HFFc6 (cell line): Measurements from ENCODE around the gene COLEC11. TPM values are rescaled to one million over a fixed set of nuclear protein-coding genes. Genes with fewer than 3 reads are reported as not detected.

Experiments
- DNase-seq: peaks from one replicate; pipeline ENCODE4 v3.0.0-alpha.2; 2018
- H3K27ac Mint-ChIP-seq: 2 replicates; pipeline ENCODE4 v1.8.0; 2020; ENCODE audit warnings: mild to moderate bottlenecking, mixed read lengths
- H3K27me3 Mint-ChIP-seq: 2 replicates; pipeline ENCODE4 v1.8.0; 2021; ENCODE audit warnings: mild to moderate bottlenecking, moderate library complexity, mixed read lengths; ENCODE audit not compliant: insufficient read depth
- H3K36me3 Mint-ChIP-seq: 2 replicates; pipeline ENCODE4 v1.8.0; 2021; ENCODE audit warnings: low read depth, mixed read lengths
- H3K4me1 Mint-ChIP-seq: 2 replicates; pipeline ENCODE4 v1.8.0; 2020; ENCODE audit warnings: low read depth, mixed read lengths
- H3K4me3 Mint-ChIP-seq: 2 replicates; pipeline ENCODE4 v1.8.0; 2020; ENCODE audit warnings: mild to moderate bottlenecking, moderate library complexity, mixed read lengths
- H3K9me3 Mint-ChIP-seq: 2 replicates; pipeline ENCODE4 v1.8.0; 2020; ENCODE audit warnings: mild to moderate bottlenecking, mixed read lengths
- CTCF ChIP-seq: fragments of 200-600 bp; sonication (generic); IDR thresholded peaks from 2 replicates; pipeline ENCODE4 v1.5.0; 2021; ENCODE audit warnings: antibody characterized with exemption, mild to moderate bottlenecking
- total RNA-seq, 6 experiments: library from RNA; stranded (reverse); fragmentation: NEBNext Ultra II Directional; extraction: Animal tissue kit (Norgen Biotek cat#: 25700); gene quantifications; 2 replicates in 1 of 6; 3 replicates in 5 of 6; pipeline ENCODE4 v1.2.3, GENCODE V29; 2021

The COLEC11 gene
- total RNA-seq, 6 experiments from 2014 or later: not detected

- Mint-ChIP-seq H3K27ac (no peak overlapping the region), H3K4me3 (no peak overlapping the region), H3K4me1 (no peaks in the 10 kb centered on the region), H3K9me3 (no peaks in the 10 kb centered on the region; the same call in 1 of the 2 replicates), H3K36me3 (no peaks in the 10 kb centered on the region), H3K27me3 (peaks cover 19% of the 10 kb centered on the region)
- no peak for DNase-seq
- TF ChIP-seq CTCF: no peak
Observed at GRCh38 chr2:3674066-3674845, 79.3 kb downstream of the COLEC11 start.

GRCh38 chr2:3675687-3676086 is 80.8 kb downstream of the COLEC11 start:
- no peaks in the 10 kb centered on the region; the same call in 1 of the 2 replicates for H3K9me3 Mint-ChIP-seq
- no peaks in the 10 kb centered on the region for H3K36me3 Mint-ChIP-seq
- no peak for TF ChIP-seq CTCF
- H3K4me3 Mint-ChIP-seq: no peak overlapping the region
- H3K27ac Mint-ChIP-seq: no peak overlapping the region
- no peaks in the 10 kb centered on the region for H3K4me1 Mint-ChIP-seq
- no peak for DNase-seq
- H3K27me3 Mint-ChIP-seq: peaks cover 17% of the 10 kb centered on the region

- TF ChIP-seq CTCF: no peak
- Mint-ChIP-seq H3K27ac (no peak overlapping the region), H3K4me3 (no peak overlapping the region), H3K27me3 (peaks cover 16% of the 10 kb centered on the region), H3K36me3 (no peaks in the 10 kb centered on the region), H3K9me3 (no peaks in the 10 kb centered on the region; the same call in 1 of the 2 replicates), H3K4me1 (no peaks in the 10 kb centered on the region)
- no peak for DNase-seq
Observed at GRCh38 chr2:3677436-3677835, 82.5 kb downstream of the COLEC11 start.

GRCh38 chr2:3678212-3678611 is 83.3 kb downstream of the COLEC11 start:
- Mint-ChIP-seq H3K4me1 (no peaks in the 10 kb centered on the region), H3K36me3 (no peaks in the 10 kb centered on the region), H3K27me3 (peaks cover 16% of the 10 kb centered on the region), H3K9me3 (no peaks in the 10 kb centered on the region; the same call in 1 of the 2 replicates), H3K4me3 (no peak overlapping the region), H3K27ac (no peak overlapping the region)
- no peak for TF ChIP-seq CTCF
- DNase-seq: no peak

- Mint-ChIP-seq H3K27me3 (peaks cover 16% of the 10 kb centered on the region), H3K27ac (no peak overlapping the region), H3K36me3 (no peaks in the 10 kb centered on the region), H3K4me1 (no peaks in the 10 kb centered on the region), H3K9me3 (no peaks in the 10 kb centered on the region; the same call in 1 of the 2 replicates), H3K4me3 (no peak overlapping the region)
- no peak for DNase-seq
- TF ChIP-seq CTCF: no peak
Observed at GRCh38 chr2:3679180-3679579, 84.3 kb downstream of the COLEC11 start.
